Measurements from ENCODE around the gene CERS3.

The CERS3 gene

DNA sequence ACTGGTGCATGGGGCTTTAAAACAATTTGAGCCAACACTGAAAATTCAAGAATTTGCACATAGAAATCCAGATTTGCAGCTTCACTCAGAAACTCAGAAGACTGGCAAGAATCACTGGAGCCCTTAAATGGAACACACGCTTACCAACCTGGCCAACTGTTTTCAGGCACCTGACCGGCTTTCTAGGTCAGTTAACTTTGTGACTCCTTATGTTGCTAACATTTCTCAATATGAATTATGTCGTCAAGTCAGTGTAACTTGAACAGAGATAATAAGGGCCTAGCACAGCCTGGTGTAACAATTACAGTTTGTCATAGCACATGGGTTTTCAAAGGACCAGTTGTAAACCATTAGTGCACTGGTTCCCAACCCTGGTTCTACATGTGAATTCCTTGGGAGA, 6.8 kb downstream of the CERS3 start:
- TF ChIP-seq, protein P1, sequence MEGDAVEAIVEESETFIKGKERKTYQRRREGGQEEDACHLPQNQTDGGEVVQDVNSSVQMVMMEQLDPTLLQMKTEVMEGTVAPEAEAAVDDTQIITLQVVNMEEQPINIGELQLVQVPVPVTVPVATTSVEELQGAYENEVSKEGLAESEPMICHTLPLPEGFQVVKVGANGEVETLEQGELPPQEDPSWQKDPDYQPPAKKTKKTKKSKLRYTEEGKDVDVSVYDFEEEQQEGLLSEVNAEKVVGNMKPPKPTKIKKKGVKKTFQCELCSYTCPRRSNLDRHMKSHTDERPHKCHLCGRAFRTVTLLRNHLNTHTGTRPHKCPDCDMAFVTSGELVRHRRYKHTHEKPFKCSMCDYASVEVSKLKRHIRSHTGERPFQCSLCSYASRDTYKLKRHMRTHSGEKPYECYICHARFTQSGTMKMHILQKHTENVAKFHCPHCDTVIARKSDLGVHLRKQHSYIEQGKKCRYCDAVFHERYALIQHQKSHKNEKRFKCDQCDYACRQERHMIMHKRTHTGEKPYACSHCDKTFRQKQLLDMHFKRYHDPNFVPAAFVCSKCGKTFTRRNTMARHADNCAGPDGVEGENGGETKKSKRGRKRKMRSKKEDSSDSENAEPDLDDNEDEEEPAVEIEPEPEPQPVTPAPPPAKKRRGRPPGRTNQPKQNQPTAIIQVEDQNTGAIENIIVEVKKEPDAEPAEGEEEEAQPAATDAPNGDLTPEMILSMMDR (IDR thresholded peaks at IDR 0.05) = no peak
- DNase-seq (ENCODE audit: low spot score) = no peak
- H3K4me3 ChIP-seq = no peak overlapping the region
- no peak overlapping the region for H3K27ac ChIP-seq

GRCh38 chr15:100520132-100520921, 8.4 kb downstream of the CERS3 start:
- TF ChIP-seq, protein P1 (IDR thresholded peaks at IDR 0.05) = no peak
- no peak overlapping the region for H3K4me3 ChIP-seq
- DNase-seq (ENCODE audit: low spot score) = no peak
- H3K27ac ChIP-seq = no peak overlapping the region

GRCh38 chr15:100517846-100518245, 10.9 kb downstream of the CERS3 start:
- Histone ChIP-seq H3K4me3 (no peak overlapping the region), H3K27ac (no peak overlapping the region)
- no peak for DNase-seq (ENCODE audit: low spot score)
- TF ChIP-seq, protein P1 (IDR thresholded peaks at IDR 0.05) = no peak

GRCh38 chr15:100516643-100517512, 11.9 kb downstream of the CERS3 start:
- TF ChIP-seq, protein P1 (IDR thresholded peaks at IDR 0.05) = no peak
- no peak for DNase-seq (ENCODE audit: low spot score)
- no peak overlapping the region for H3K4me3 ChIP-seq
- H3K27ac ChIP-seq = no peak overlapping the region

DNA sequence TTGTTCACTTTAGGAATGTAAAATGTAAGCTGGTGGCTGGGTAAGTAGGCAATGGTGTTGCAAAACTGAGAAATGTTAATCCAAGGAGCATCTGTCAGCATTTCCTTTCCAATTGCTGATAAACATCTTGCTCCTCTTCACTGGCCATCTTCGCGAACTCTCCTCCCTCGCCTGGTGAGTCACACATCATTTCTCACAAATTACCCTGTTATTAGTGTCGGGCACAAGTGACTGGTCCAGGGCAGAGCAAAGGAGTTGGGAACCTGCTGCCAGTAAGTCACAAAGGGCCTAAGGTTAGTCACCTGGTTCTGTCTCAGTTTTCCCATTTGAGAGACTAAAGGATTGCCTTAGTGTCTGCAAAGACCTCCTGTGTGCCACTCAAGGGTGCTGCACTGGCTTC, 13.0 kb downstream of the CERS3 start:
- TF ChIP-seq, protein P1 (IDR thresholded peaks at IDR 0.05) = no peak
- no peak for DNase-seq (ENCODE audit: low spot score)
- Histone ChIP-seq H3K27ac (no peak overlapping the region), H3K4me3 (no peak overlapping the region)

GRCh38 chr15:100508641-100509300, 20.0 kb downstream of the CERS3 start:
- no peak overlapping the region for H3K4me3 ChIP-seq
- TF ChIP-seq, protein P1 (IDR thresholded peaks at IDR 0.05) = no peak
- DNase-seq (ENCODE audit: low spot score) = no peak
- H3K27ac ChIP-seq = no peak overlapping the region

All from coronary artery (tissue), 2 donors.